Measurements from ENCODE around the gene RIN1. TPM values are rescaled to one million over a fixed set of nuclear protein-coding genes. Genes with fewer than 3 reads are reported as not detected.

The RIN1 gene
- total RNA-seq, 1 experiment from 2014 or later = 5.4 TPM

- Mint-ChIP-seq H3K4me1 (peaks cover 11 to 18% of the 10 kb centered on the region in 2 experiments), H3K4me3 (0 out of 5 replicates have a peak overlapping the region, but pooled peaks of 1 of the 2 experiments have one; percentile 33), H3K27me3 (ENCODE audit: low read depth) (no peaks in the 10 kb centered on the region; the same call in 1 of the 2 replicates), H3K27ac (peak overlapping the region in 1 of 3 experiments; percentile 49; a peak in 2 of 7 replicates), H3K36me3 (ENCODE audit: insufficient read depth in 1 of 3, low read depth in 3 of 3) (peaks cover 44 to 69% (median 61%) of the 10 kb centered on the region in 3 experiments), H3K9me3 (no peaks in the 10 kb centered on the region)
- Histone ChIP-seq H4K8ac (replicated peaks; ENCODE audit: insufficient read length, low read depth, low read length) (no peak overlapping the region), H2BK15ac (ENCODE audit: low read depth, low read length) (no peak overlapping the region), H3K79me2 (ENCODE audit: insufficient read depth, low read length) (no peaks in the 10 kb centered on the region; the same call in 1 of the 2 replicates), H3K14ac (ENCODE audit: insufficient read depth, low read length) (no peak overlapping the region), H3K18ac (ENCODE audit: insufficient read length, low read depth, low read length) (no peak overlapping the region), H2BK20ac (ENCODE audit: low read depth, low read length, poor library complexity, severe bottlenecking) (no peak overlapping the region), H4K91ac (ENCODE audit: insufficient read length, low read depth, low read length) (no peak overlapping the region), H3K4ac (ENCODE audit: low read depth, low read length) (no peak overlapping the region), H2AFZ (ENCODE audit: low read length) (no peak overlapping the region), H2BK5ac (ENCODE audit: insufficient read length, low read length) (no peak overlapping the region), H3K23me2 (ENCODE audit: insufficient read length, low read depth, low read length, poor library complexity, severe bottlenecking) (peaks cover 5% of the 10 kb centered on the region), H3K4me1 (ENCODE audit: insufficient read depth, low read length) (no peaks in the 10 kb centered on the region), H3K9ac (ENCODE audit: extremely low read depth, insufficient read length, low read length) (no peak overlapping the region), H3K4me2 (ENCODE audit: insufficient read depth, insufficient read length, low read length) (no peak overlapping the region), H3K79me1 (ENCODE audit: insufficient read depth, low read depth, low read length, poor library complexity, severe bottlenecking) (no peaks in the 10 kb centered on the region), H3K27me3 (ENCODE audit: insufficient read depth, low read length) (no peaks in the 10 kb centered on the region), H3T11ph (ENCODE audit: low read length) (no peak overlapping the region), H3K56ac (ENCODE audit: insufficient read length, low read depth, low read length) (no peak overlapping the region), H3K9me3 (ENCODE audit: control insufficient read depth, low read depth, low read length) (no peaks in the 10 kb centered on the region), H2AK5ac (ENCODE audit: insufficient read length, low read length) (no peak overlapping the region), H4K5ac (ENCODE audit: insufficient read length, low read depth, low read length) (no peak overlapping the region), H2BK120ac (ENCODE audit: low read depth, low read length, poor library complexity, severe bottlenecking) (no peak overlapping the region), H2BK12ac (ENCODE audit: insufficient read length, low read depth, low read length) (no peak overlapping the region), H3K23ac (ENCODE audit: insufficient read length, low read depth, low read length) (no peak overlapping the region), H3K27ac (ENCODE audit: insufficient read length, low read depth, low read length) (no peak overlapping the region), H4K20me1 (ENCODE audit: control insufficient read depth, insufficient read depth, insufficient read length) (no peaks in the 10 kb centered on the region)
- DNase-seq = no peak
- no CpG with 5 or more reads among the region's 15 CpGs for WGBS (ENCODE audit: extremely low coverage, insufficient read length, low lambda C conversion rate)
- no peak for TF ChIP-seq CTCF (conservative IDR thresholded peaks at IDR 0.05)
Observed at GRCh38 chr11:66367561-66368312, 31.5 kb upstream of the RIN1 start.

Measured in H9 (cell line).